Upper lobe of right lung (tissue), 1 donor: ENCODE results near the gene HERC3. TPM values are rescaled to one million over a fixed set of nuclear protein-coding genes. Genes with fewer than 3 reads are reported as not detected.
A peak's percentile ranks its signal among the peaks of the same experiment; 100 is the strongest.

ENCODE experiments used
- ATAC-seq: fragments of 200-7000 bp; cut with Tn5 transposase; one replicate; pipeline ENCODE4 v1.9.1; 2020; ENCODE audit warnings: mild to moderate bottlenecking, moderate library complexity
- DNase-seq: peaks from one replicate; pipeline ENCODE4 v3.0.0-alpha.2; 2020
- H3K27ac ChIP-seq: fragments of 200-600 bp; one replicate; pipeline ENCODE4 v1.8.0; 2022
- H3K27me3 ChIP-seq: fragments of 200-600 bp; one replicate; pipeline ENCODE4 v1.8.0; 2022; ENCODE audit warnings: mild to moderate bottlenecking
- H3K36me3 ChIP-seq: fragments of 200-600 bp; one replicate; pipeline ENCODE4 v1.8.0; 2022
- H3K4me1 ChIP-seq: fragments of 200-600 bp; one replicate; pipeline ENCODE4 v1.8.0; 2022
- H3K4me3 ChIP-seq: fragments of 200-600 bp; one replicate; pipeline ENCODE4 v1.8.0; 2022; ENCODE audit warnings: mild to moderate bottlenecking
- H3K9me3 ChIP-seq: fragments of 200-600 bp; one replicate; pipeline ENCODE4 v1.8.0; 2022
- intact Hi-C: fragments of 100-400 bp; cut with DNase I; formaldehyde crosslinking; loops from one replicate; pipeline ENCODE4 v1.11.0; 2022
- total RNA-seq: library from RNA; stranded (reverse); fragmentation: NEBNext Ultra II Directional; extraction: Animal tissue kit (Norgen Biotek cat#: 25700); gene quantifications from one replicate; pipeline ENCODE4 v1.2.1, GENCODE V29; 2021
- TF ChIP-seq, protein P1 (sequence below): fragments of 200-600 bp; IDR thresholded peaks from one replicate; pipeline ENCODE4 v1.8.0; 2022; ENCODE audit warnings: antibody characterized with exemption
- donor health status: DM: no; HTN: yes; CAD: no; lungs with severe emphysema.

HERC3 gene
- total RNA-seq, 1 donor from 2014 or later = 50.0 TPM

- H3K4me3 ChIP-seq = no peak overlapping the region
- H3K36me3 ChIP-seq = peaks cover 77% of the 10 kb centered on the region
- no peaks in the 10 kb centered on the region for H3K9me3 ChIP-seq
- TF ChIP-seq, protein P1, sequence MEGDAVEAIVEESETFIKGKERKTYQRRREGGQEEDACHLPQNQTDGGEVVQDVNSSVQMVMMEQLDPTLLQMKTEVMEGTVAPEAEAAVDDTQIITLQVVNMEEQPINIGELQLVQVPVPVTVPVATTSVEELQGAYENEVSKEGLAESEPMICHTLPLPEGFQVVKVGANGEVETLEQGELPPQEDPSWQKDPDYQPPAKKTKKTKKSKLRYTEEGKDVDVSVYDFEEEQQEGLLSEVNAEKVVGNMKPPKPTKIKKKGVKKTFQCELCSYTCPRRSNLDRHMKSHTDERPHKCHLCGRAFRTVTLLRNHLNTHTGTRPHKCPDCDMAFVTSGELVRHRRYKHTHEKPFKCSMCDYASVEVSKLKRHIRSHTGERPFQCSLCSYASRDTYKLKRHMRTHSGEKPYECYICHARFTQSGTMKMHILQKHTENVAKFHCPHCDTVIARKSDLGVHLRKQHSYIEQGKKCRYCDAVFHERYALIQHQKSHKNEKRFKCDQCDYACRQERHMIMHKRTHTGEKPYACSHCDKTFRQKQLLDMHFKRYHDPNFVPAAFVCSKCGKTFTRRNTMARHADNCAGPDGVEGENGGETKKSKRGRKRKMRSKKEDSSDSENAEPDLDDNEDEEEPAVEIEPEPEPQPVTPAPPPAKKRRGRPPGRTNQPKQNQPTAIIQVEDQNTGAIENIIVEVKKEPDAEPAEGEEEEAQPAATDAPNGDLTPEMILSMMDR = no peak
- H3K27ac ChIP-seq = peak overlapping the region; percentile 44
- intact Hi-C loops = no loop called here
- no peaks in the 10 kb centered on the region for H3K4me1 ChIP-seq
- ATAC-seq (no peak), DNase-seq (no peak)
- no peaks in the 10 kb centered on the region for H3K27me3 ChIP-seq
Observed at GRCh38 chr4:88746206-88746605, 153.9 kb downstream of the HERC3 start.

GRCh38 chr4:88747351-88747750 lies 155.1 kb downstream of the HERC3 start:
- Histone ChIP-seq H3K4me1 (no peaks in the 10 kb centered on the region), H3K9me3 (no peaks in the 10 kb centered on the region), H3K27ac (no peak overlapping the region), H3K4me3 (no peak overlapping the region), H3K27me3 (no peaks in the 10 kb centered on the region), H3K36me3 (peaks cover 69% of the 10 kb centered on the region)
- intact Hi-C loops = no loop called here
- TF ChIP-seq, protein P1 = no peak
- DNase-seq (no peak), ATAC-seq (no peak)

- Histone ChIP-seq H3K4me3 (no peak overlapping the region), H3K27ac (no peak overlapping the region), H3K36me3 (peaks cover 47% of the 10 kb centered on the region), H3K27me3 (no peaks in the 10 kb centered on the region), H3K9me3 (no peaks in the 10 kb centered on the region), H3K4me1 (no peaks in the 10 kb centered on the region)
- TF ChIP-seq, protein P1 = no peak
- no peak for DNase-seq
- no peak for ATAC-seq
- intact Hi-C loops = no loop called here
Observed at GRCh38 chr4:88750369-88750768, 158.1 kb downstream of the HERC3 start.

GRCh38 chr4:88751258-88752075 lies 159.2 kb downstream of the HERC3 start:
- TF ChIP-seq, protein P1 = no peak
- Histone ChIP-seq H3K4me1 (no peaks in the 10 kb centered on the region), H3K27me3 (no peaks in the 10 kb centered on the region), H3K36me3 (peaks cover 38% of the 10 kb centered on the region), H3K4me3 (no peak overlapping the region), H3K27ac (no peak overlapping the region), H3K9me3 (no peaks in the 10 kb centered on the region)
- no peak for DNase-seq
- peak; percentile 36 for ATAC-seq
- intact Hi-C loops = no loop called here

- TF ChIP-seq, protein P1 = no peak
- H3K9me3 ChIP-seq = no peaks in the 10 kb centered on the region
- no peak for ATAC-seq
- DNase-seq = no peak
- peaks cover 37% of the 10 kb centered on the region for H3K36me3 ChIP-seq
- no peak overlapping the region for H3K4me3 ChIP-seq
- intact Hi-C loops = no loop called here
- H3K27me3 ChIP-seq = no peaks in the 10 kb centered on the region
- H3K27ac ChIP-seq = no peak overlapping the region
- no peaks in the 10 kb centered on the region for H3K4me1 ChIP-seq
Observed at GRCh38 chr4:88752076-88752463, 159.8 kb downstream of the HERC3 start.
